Ishikawa (cell line): Measurements from ENCODE around the gene HOXC10.

Experiments
- CEBPB ChIP-seq: IDR thresholded peaks from 2 replicates; pipeline ENCODE4 v1.6.1; 2012
- CREB1 ChIP-seq: IDR thresholded peaks from 2 replicates; pipeline ENCODE4 v1.6.1; 2012; ENCODE audit warnings: low read depth
- EGR1 ChIP-seq: IDR thresholded peaks from 2 replicates; pipeline ENCODE4 v1.6.1; 2012
- EP300 ChIP-seq: IDR thresholded peaks from 2 replicates; pipeline ENCODE4 v1.6.1; 2012; ENCODE audit warnings: borderline replicate concordance
- FOXM1 ChIP-seq: IDR thresholded peaks from 2 replicates; pipeline ENCODE4 v1.6.1; 2012; ENCODE audit warnings: low read depth, borderline replicate concordance
- MAX ChIP-seq: IDR thresholded peaks from 2 replicates; pipeline ENCODE4 v1.6.1; 2012
- NFIC ChIP-seq: IDR thresholded peaks from 2 replicates; pipeline ENCODE4 v1.6.1; 2012
- RAD21 ChIP-seq: IDR thresholded peaks from 2 replicates; pipeline ENCODE4 v1.6.1; 2012; ENCODE audit warnings: low read depth
- REST ChIP-seq: IDR thresholded peaks from 2 replicates; pipeline ENCODE4 v1.6.1; 2012; ENCODE audit warnings: low read depth, mild to moderate bottlenecking
- TAF1 ChIP-seq: IDR thresholded peaks from 2 replicates; pipeline ENCODE4 v1.6.1; 2012; ENCODE audit warnings: low read depth, mild to moderate bottlenecking
- TCF12 ChIP-seq: IDR thresholded peaks from 2 replicates; pipeline ENCODE4 v1.6.1; 2012; ENCODE audit warnings: low read depth
- TEAD4 ChIP-seq: IDR thresholded peaks from 2 replicates; pipeline ENCODE4 v1.6.1; 2012
- YY1 ChIP-seq: IDR thresholded peaks from 2 replicates; pipeline ENCODE4 v1.6.1; 2012; ENCODE audit warnings: low read depth
- ZBTB7A ChIP-seq: IDR thresholded peaks from 2 replicates; pipeline ENCODE4 v1.6.1; 2012; ENCODE audit warnings: low read depth
- TF ChIP-seq, protein P1 (sequence below): IDR thresholded peaks from 2 replicates; pipeline ENCODE4 v1.6.1; 2012

The HOXC10 gene

DNA sequence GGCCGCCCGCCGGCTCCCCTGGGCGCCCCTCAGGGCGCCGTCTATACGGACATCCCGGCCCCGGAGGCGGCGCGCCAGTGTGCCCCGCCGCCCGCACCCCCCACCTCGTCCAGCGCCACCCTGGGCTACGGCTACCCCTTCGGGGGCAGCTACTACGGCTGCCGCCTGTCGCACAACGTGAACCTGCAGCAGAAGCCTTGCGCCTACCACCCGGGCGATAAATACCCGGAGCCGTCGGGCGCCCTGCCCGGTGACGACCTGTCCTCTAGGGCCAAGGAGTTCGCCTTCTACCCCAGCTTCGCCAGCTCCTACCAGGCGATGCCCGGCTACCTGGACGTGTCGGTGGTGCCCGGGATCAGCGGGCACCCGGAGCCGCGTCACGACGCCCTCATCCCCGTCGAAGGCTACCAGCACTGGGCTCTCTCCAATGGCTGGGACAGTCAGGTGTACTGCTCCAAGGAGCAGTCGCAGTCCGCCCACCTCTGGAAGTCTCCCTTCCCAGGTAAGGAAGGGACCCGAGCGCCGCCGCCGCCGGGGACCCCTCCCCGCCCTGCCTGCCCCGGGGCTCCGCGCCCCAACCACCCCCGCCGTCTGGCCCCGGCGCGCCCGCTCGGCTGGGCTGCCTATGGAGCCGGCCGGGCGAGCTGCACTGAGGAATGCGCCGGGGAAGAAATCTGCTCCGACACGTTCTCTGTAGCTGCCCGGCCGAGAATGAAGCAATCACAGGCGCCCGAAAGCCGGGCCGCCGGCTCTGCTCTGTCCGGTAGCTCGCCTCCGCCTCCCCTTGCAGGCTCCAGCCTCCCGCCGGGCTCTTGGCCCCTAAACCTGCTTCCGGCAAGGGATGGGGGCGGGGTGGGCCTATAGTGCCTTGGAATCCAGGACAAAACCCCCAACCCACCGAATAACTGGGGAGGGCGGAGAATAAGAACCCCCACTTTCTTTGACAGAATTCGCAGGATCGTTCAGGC is 45.5 kb upstream of the HOXC10 start:
- TF ChIP-seq REST (no peak), EP300 (no peak), EGR1 (no peak), ZBTB7A (no peak), FOXM1 (no peak), TEAD4 (no peak), CEBPB (no peak)
- TF ChIP-seq, protein P1, sequence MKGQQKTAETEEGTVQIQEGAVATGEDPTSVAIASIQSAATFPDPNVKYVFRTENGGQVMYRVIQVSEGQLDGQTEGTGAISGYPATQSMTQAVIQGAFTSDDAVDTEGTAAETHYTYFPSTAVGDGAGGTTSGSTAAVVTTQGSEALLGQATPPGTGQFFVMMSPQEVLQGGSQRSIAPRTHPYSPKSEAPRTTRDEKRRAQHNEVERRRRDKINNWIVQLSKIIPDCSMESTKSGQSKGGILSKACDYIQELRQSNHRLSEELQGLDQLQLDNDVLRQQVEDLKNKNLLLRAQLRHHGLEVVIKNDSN: no peak

DNA sequence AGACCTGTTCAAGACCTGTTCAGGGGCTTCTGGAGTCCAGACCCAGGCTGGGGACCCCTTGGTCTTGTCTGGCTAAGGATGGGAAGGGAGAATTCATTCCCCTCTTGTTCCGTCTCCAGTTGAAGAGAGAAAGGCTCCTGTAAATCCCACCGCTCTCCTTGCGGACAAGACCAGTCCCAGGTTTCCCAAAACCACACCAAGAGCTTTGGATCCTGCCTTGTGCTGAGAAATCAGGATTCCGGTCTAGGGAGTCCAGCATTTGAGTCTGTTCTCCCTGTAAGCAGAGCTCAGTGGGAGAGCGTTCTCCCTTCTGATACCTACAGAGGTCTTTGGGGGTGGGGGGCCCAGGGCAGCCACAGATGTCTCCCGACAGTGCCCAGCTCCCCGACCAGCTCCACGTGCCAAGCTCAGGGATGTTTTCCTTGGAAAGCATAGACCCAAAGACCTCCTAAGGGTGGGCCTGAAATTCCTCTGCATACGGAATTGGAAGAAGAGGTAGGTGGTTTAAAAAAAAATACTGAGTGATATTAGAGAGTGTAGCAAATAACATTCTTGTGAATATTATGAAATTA is 44.4 kb upstream of the HOXC10 start:
- TF ChIP-seq RAD21 (no peak), NFIC (no peak), CEBPB (no peak), REST (no peak), YY1 (no peak), TAF1 (no peak), CREB1 (no peak), TEAD4 (no peak), TCF12 (no peak), ZBTB7A (no peak), EGR1 (no peak), FOXM1 (no peak), MAX (no peak), EP300 (no peak)
- TF ChIP-seq, protein P1: no peak

GRCh38 chr12:53941187-53941586 is 43.8 kb upstream of the HOXC10 start:
- no peak for TF ChIP-seq TEAD4
- no peak for TF ChIP-seq CREB1
- TF ChIP-seq TAF1: no peak
- no peak for TF ChIP-seq MAX
- no peak for TF ChIP-seq YY1
- TF ChIP-seq, protein P1: no peak
- TF ChIP-seq REST: no peak
- TF ChIP-seq CEBPB: no peak
- no peak for TF ChIP-seq EGR1
- TF ChIP-seq EP300: no peak
- TF ChIP-seq TCF12: no peak
- TF ChIP-seq RAD21: no peak
- TF ChIP-seq FOXM1: no peak
- no peak for TF ChIP-seq ZBTB7A
- no peak for TF ChIP-seq NFIC
